Ascending aorta (tissue), 2 donors: ENCODE data around the gene CSGALNACT2. TPM values are rescaled to one million over a fixed set of nuclear protein-coding genes. Genes with fewer than 3 reads are reported as not detected.
A peak's percentile ranks its signal among the peaks of the same experiment; 100 is the strongest.

ENCODE experiments used
- DNase-seq, 2 donors: peaks; one replicate each; pipeline ENCODE4 v3.0.0-alpha.2; 2019; ENCODE audit warnings: low spot score in 2 of 2
- H3K27ac ChIP-seq, 2 donors: fragments of 200-600 bp; sonication (generic); one replicate each; pipeline ENCODE4 v1.5.1; 2016 to 2017; ENCODE audit warnings: mild to moderate bottlenecking in 1 of 2
- H3K27me3 ChIP-seq: fragments of 200-600 bp; sonication (generic); one replicate; pipeline ENCODE4 v1.5.1; 2017
- H3K36me3 ChIP-seq, 2 donors: fragments of 200-600 bp; sonication (generic); one replicate each; pipeline ENCODE4 v1.5.1; 2016
- H3K4me1 ChIP-seq, 2 donors: fragments of 200-600 bp; sonication (generic); one replicate each; pipeline ENCODE4 v1.5.1; 2016 to 2017; ENCODE audit warnings: mild to moderate bottlenecking in 1 of 2
- H3K4me3 ChIP-seq, 2 donors: fragments of 200-600 bp; sonication (generic); one replicate each; pipeline ENCODE4 v1.5.1; 2016 to 2017; ENCODE audit warnings: mild to moderate bottlenecking in 1 of 2
- H3K9me3 ChIP-seq, 2 donors: fragments of 200-600 bp; sonication (generic); one replicate each; pipeline ENCODE4 v1.5.1; 2016
- intact Hi-C: fragments of 100-400 bp; cut with DNase I; formaldehyde crosslinking; loops from one replicate; pipeline ENCODE4 v1.15.1; 2023
- total RNA-seq: library from RNA; depleted of rRNA; stranded (reverse); fragments of >200 nt; gene quantifications from one replicate; pipeline ENCODE4 v1.1.0, GENCODE V29; 2016
- TF ChIP-seq, protein P1 (sequence below), 3 experiments: fragments of 200-600 bp in 2 of 3; fragments of 450-650 bp in 1 of 3; sonication (generic) in 2 of 3; IDR thresholded peaks; one replicate each; pipeline ENCODE4 v1.5.1; 2016 to 2019; ENCODE audit warnings: antibody characterized with exemption in 3 of 3, mild to moderate bottlenecking in 1 of 3, moderate library complexity in 1 of 3

CSGALNACT2 gene
- total RNA-seq, 1 donor from 2014 or later = 19.7 TPM

DNA sequence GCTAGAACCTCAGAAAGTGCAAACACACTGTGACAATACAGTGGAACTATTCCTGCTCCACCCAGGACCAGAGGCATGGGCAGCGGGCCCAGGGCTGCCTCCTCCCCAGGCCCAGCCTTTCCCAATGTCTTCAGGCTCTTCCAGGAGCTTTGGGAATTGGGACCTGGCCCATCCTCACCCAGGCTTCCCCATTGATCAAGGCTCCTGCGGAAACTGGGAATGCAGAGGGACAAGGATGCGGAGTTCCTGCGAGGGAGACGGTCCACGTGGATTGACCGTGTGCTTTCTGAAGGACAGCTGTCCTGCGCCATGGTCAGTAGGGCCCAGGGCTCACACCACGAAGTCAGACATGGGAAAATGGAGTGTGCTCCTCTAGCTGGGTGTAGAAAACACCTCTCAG lies 56.6 kb downstream of the CSGALNACT2 start:
- intact Hi-C loops = no loop called here
- H3K4me1 ChIP-seq = no peaks in the 10 kb centered on the region
- TF ChIP-seq, protein P1, sequence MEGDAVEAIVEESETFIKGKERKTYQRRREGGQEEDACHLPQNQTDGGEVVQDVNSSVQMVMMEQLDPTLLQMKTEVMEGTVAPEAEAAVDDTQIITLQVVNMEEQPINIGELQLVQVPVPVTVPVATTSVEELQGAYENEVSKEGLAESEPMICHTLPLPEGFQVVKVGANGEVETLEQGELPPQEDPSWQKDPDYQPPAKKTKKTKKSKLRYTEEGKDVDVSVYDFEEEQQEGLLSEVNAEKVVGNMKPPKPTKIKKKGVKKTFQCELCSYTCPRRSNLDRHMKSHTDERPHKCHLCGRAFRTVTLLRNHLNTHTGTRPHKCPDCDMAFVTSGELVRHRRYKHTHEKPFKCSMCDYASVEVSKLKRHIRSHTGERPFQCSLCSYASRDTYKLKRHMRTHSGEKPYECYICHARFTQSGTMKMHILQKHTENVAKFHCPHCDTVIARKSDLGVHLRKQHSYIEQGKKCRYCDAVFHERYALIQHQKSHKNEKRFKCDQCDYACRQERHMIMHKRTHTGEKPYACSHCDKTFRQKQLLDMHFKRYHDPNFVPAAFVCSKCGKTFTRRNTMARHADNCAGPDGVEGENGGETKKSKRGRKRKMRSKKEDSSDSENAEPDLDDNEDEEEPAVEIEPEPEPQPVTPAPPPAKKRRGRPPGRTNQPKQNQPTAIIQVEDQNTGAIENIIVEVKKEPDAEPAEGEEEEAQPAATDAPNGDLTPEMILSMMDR (IDR thresholded peaks at IDR 0.05) = no peak

GRCh38 chr10:43195557-43195956 lies 57.3 kb downstream of the CSGALNACT2 start:
- intact Hi-C loops = no loop called here
- Histone ChIP-seq H3K27ac (no peak overlapping the region), H3K27me3 (no peaks in the 10 kb centered on the region), H3K4me1 (no peaks in the 10 kb centered on the region), H3K4me3 (no peak overlapping the region), H3K36me3 (no peaks in the 10 kb centered on the region), H3K9me3 (no peaks in the 10 kb centered on the region)
- peak in 1 of 2 donors; percentile 53 for DNase-seq
- TF ChIP-seq, protein P1 (IDR thresholded peaks at IDR 0.05) = no peak

More for the DNA sequence above, 56.6 kb downstream of the CSGALNACT2 start:
- Histone ChIP-seq H3K4me3 (no peak overlapping the region), H3K27me3 (no peaks in the 10 kb centered on the region), H3K27ac (no peak overlapping the region), H3K36me3 (no peaks in the 10 kb centered on the region), H3K9me3 (no peaks in the 10 kb centered on the region)
- DNase-seq = peak in 1 of 2 donors; percentile 54

DNA sequence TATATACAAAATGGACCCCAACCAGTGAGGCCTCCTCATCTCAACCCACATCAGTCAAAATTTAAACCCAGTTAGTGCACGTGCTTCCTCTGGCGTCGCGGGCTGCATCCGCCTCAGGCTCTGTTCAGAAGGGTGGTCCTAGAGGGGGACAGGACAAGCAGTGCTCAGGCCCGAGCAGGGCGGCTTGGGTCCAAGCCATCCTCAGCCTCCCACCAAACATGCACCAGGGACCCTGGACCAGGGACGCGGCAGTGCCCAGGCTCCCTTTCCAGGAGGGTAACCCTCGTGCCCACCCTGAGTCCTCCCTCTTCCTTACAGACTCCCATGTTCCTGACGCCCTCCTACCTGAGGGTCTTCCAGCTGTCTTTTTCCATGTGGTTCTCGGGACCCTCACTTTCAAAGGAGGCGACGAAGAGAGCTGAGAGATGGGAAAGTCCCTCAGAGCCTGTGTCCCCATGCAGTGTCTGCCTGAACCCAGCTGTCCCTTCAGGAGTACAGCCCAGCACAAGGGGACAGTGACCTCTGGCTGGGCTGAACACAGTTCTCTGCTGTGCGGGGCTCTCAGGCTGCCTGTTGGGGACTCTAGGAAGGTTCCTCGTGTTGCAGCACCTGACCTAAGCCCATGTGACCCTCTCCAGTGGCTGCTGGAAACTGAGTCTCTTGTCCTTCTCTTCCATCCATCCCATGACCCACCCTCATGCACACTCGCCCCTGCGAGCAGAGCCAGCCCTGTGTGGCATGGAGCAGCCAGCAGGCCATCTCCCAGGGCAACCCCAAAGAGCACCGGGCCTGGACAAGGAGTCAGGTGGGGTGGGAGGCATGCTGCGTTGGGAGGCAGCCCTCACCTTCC lies 58.1 kb downstream of the CSGALNACT2 start:
- Histone ChIP-seq H3K27me3 (no peaks in the 10 kb centered on the region), H3K36me3 (no peaks in the 10 kb centered on the region), H3K9me3 (no peaks in the 10 kb centered on the region), H3K4me3 (no peak overlapping the region), H3K27ac (no peak overlapping the region), H3K4me1 (no peaks in the 10 kb centered on the region)
- intact Hi-C loops = no loop called here
- TF ChIP-seq, protein P1 (IDR thresholded peaks at IDR 0.05) = no peak
- peak in 1 of 2 donors; percentile 24 for DNase-seq

DNA sequence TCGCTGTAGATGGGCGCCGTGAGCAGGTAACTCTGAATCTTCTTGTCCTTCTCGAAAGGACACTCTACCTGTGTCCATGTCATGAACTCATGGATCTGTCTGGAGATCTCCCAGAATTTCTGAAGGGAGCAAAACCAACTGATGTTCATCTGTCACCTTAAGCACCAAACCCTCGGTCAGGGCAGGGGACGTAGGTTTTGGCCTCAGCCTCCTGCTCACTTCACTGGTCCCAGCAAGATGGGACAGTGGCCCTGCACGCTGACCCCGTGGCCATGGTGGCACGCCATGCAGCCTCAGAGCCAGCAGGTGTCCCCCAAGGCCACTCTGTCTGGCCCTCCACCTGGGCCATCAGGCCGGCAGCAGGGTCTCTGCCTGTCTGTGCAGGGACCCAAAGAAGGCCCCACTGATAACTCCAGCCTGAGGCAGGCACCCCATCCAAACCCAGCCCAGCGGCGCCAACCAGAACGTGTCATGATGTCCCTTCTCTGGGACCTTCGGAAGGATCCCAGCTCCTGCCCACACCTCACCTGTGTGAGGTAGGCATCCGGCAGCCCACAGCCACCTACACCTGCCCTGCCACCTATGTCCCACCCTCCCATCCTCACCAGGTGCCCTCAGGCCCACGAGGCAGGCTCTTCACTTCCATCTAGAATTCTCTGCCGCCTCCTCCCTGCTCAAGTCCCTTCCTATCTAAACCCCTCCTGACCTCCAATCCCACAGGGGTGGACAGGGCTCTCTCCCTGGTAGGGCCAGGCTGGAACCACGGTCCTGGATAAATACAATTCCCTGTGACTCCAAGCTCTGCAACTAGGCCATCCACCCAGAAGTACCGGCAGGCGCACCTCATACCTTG lies 59.0 kb downstream of the CSGALNACT2 start:
- no peaks in the 10 kb centered on the region for H3K9me3 ChIP-seq
- intact Hi-C loops = no loop called here
- no peaks in the 10 kb centered on the region for H3K36me3 ChIP-seq
- no peak overlapping the region for H3K27ac ChIP-seq
- DNase-seq = peak in 1 of 2 donors; percentile 51
- peaks cover 0 to under 1% of the 10 kb centered on the region in 2 donors for H3K4me1 ChIP-seq
- TF ChIP-seq, protein P1 (IDR thresholded peaks at IDR 0.05) = no peak
- H3K4me3 ChIP-seq = no peak overlapping the region
- H3K27me3 ChIP-seq = no peaks in the 10 kb centered on the region

DNA sequence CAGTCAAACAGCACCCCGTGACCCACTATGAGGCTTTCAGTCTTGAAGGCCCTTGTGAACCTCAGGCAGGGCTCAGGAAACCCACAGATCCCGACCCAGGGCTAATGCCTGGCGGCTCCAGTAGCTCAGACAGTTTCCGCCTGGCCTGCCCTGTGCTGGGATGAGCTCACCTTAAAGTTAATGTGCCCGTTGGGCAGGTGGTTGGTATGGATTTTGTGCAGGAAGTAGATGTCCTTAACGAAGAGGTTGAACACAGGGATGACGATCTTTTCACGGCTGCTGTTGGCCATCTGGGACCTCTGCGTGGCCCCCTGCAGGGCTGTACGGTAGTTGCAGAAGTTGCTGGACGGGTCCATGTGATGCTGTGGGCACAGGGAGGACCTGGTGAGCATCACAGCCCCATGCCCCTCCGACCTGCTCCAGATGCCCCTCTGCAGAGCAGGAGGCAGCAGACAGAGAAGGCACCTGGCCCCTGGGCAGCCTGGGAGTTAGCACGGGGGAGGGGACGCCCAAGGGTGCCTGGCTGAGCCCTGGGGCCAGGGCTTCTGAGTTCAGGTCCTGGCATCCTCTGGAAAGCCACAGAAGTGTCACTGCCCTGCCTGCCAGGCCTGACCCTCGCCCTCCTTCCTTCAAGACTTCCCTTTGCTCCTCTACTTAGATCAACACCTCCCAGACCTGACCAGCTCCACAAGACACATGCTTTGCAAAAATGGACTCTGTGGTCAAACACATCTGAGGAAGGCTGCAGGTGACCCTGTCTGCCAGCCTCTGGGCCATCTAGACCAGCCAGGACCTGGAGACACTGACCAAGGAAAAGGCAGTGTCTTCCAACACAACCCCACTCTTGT lies 59.8 kb downstream of the CSGALNACT2 start:
- TF ChIP-seq, protein P1 (IDR thresholded peaks at IDR 0.05) = no peak
- DNase-seq = peak in 1 of 2 donors; percentile 53
- intact Hi-C loops = no loop called here
- Histone ChIP-seq H3K36me3 (no peaks in the 10 kb centered on the region), H3K9me3 (no peaks in the 10 kb centered on the region), H3K27me3 (no peaks in the 10 kb centered on the region), H3K4me1 (peaks cover 0 to 2% of the 10 kb centered on the region in 2 donors), H3K27ac (no peak overlapping the region), H3K4me3 (no peak overlapping the region)
